ENCODE results near the gene CD109. TPM values are rescaled to one million over a fixed set of nuclear protein-coding genes. Genes with fewer than 3 reads are reported as not detected.

Gene CD109
- total RNA-seq, 2 donors from 2014 or later = 6.0 to 8.1 TPM

DNA sequence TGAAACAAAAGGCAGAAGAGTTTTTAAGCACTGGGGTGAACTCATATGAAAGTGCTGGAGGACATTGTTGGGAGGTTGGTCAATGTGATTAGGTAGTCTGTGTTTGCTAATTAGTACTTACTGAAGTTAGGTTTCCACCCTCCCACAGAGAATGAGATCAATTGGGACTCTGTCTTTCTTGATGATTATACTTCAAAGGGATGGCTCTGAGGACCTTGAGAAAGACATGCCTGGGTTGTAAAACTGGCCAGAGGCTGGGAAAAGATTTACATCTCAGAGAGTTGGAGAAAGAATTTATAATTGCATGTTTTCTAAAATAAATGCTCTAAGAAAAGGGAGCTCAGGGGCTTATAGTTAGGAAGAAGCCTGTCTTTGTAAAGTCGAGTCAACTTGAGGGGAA, 74.0 kb downstream of the CD109 start:
- Histone ChIP-seq H3K27me3 (replicated peaks; ENCODE audit: insufficient read depth) (no peaks in the 10 kb centered on the region), H3K36me3 (no peaks in the 10 kb centered on the region), H3K27ac (no peak overlapping the region), H3K4me1 (replicated peaks) (no peaks in the 10 kb centered on the region), H3K9me3 (no peaks in the 10 kb centered on the region), H3K4me3 (no peak overlapping the region)
- intact Hi-C loops (cut with DNase I) = no loop called here
- WGBS = 44% methylated on average over 1 of the region's 1 CpG
- DNase-seq (ENCODE audit: low spot score) = no peak
- no peak for TF ChIP-seq POLR2AphosphoS5 (IDR thresholded peaks at IDR 0.05)
- TF ChIP-seq, protein P1, sequence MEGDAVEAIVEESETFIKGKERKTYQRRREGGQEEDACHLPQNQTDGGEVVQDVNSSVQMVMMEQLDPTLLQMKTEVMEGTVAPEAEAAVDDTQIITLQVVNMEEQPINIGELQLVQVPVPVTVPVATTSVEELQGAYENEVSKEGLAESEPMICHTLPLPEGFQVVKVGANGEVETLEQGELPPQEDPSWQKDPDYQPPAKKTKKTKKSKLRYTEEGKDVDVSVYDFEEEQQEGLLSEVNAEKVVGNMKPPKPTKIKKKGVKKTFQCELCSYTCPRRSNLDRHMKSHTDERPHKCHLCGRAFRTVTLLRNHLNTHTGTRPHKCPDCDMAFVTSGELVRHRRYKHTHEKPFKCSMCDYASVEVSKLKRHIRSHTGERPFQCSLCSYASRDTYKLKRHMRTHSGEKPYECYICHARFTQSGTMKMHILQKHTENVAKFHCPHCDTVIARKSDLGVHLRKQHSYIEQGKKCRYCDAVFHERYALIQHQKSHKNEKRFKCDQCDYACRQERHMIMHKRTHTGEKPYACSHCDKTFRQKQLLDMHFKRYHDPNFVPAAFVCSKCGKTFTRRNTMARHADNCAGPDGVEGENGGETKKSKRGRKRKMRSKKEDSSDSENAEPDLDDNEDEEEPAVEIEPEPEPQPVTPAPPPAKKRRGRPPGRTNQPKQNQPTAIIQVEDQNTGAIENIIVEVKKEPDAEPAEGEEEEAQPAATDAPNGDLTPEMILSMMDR (IDR thresholded peaks at IDR 0.05) = no peak
- no peak for TF ChIP-seq POLR2A (IDR thresholded peaks at IDR 0.05)

DNA sequence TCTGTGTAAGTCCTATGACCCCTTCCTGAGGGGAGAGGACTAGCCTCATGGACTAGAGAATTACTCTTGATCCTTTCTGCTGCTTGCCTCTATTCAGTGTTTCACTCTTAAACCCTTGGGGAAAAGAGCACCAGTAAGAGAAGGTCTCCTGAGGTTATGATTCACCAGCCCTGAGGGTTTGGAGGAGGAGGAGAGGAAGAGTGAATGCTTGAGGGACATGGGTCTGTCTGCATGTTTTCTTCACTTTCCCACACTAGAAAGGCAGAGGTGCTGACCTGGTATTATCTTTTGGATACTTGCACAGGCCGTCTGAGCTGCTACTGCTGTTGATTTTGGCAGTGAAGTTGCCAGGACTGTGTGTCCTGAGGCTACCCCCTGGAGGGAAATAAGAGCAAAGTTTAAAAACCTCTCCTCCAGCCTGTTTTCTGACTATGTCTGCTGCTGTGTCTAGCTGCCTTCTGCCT, 78.3 kb downstream of the CD109 start:
- 33% methylated on average over 1 of the region's 1 CpG for WGBS
- H3K27ac ChIP-seq = no peak overlapping the region
- intact Hi-C loops (cut with DNase I) = no loop called here
- TF ChIP-seq, protein P1 (IDR thresholded peaks at IDR 0.05) = no peak
- peak; percentile 15 for TF ChIP-seq POLR2AphosphoS5 (IDR thresholded peaks at IDR 0.05)
- no peak overlapping the region for H3K4me3 ChIP-seq
- no peaks in the 10 kb centered on the region for H3K27me3 ChIP-seq (replicated peaks; ENCODE audit: insufficient read depth)
- no peaks in the 10 kb centered on the region for H3K36me3 ChIP-seq
- H3K4me1 ChIP-seq (replicated peaks) = no peaks in the 10 kb centered on the region
- no peaks in the 10 kb centered on the region for H3K9me3 ChIP-seq
- DNase-seq (ENCODE audit: low spot score) = no peak

DNA sequence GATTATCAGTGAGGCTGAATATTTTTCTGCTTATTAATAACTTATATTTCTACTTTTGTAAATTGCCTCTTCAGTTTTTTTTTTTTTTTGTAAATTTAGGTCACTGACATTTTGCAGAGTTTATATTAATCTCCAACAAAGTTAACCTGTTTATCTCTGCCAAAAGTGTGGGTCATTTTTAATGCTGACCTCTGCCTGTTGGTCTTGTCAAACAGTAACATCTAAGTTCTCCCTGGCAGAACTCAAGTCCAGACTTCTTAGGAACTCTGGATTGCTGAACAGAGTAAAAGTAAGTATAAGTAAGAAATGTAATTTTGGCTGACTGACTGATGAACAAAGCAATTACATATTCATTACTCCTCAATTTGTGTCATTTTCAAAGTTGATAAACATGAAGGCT, 83.9 kb downstream of the CD109 start:
- TF ChIP-seq POLR2A (IDR thresholded peaks at IDR 0.05) (no peak), POLR2AphosphoS5 (IDR thresholded peaks at IDR 0.05) (no peak)
- TF ChIP-seq, protein P1 (IDR thresholded peaks at IDR 0.05) = no peak
- no peaks in the 10 kb centered on the region for H3K36me3 ChIP-seq
- H3K27me3 ChIP-seq (replicated peaks; ENCODE audit: insufficient read depth) = no peaks in the 10 kb centered on the region
- DNase-seq (ENCODE audit: low spot score) = no peak
- intact Hi-C loops (cut with DNase I) = no loop called here
- H3K4me1 ChIP-seq (replicated peaks) = no peaks in the 10 kb centered on the region
- no peak overlapping the region for H3K27ac ChIP-seq
- no peaks in the 10 kb centered on the region for H3K9me3 ChIP-seq
- H3K4me3 ChIP-seq = no peak overlapping the region

DNA sequence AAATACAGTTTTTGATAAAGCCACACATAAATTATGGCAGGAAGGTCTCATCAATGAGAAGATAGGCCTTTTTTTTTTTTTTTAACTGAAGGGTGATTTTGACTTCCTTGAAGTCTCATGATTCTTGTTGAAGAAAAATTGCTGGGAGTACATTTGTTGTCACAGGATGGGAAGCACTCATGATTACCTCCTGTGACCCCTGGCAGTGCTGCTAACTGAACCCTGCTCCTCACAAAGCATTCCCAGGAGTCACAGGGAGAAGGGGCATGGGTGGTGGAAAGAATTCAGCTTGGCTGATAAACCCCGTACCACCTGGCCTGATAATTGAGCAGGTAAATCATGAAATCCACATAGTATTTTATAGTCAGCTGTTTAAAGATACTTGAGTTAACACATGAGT, 86.9 kb downstream of the CD109 start:
- WGBS = 73% methylated on average over 1 of the region's 1 CpG
- no peaks in the 10 kb centered on the region for H3K36me3 ChIP-seq
- H3K9me3 ChIP-seq = no peaks in the 10 kb centered on the region
- intact Hi-C loops (cut with DNase I) = no loop called here
- no peak overlapping the region for H3K27ac ChIP-seq
- no peaks in the 10 kb centered on the region for H3K4me1 ChIP-seq (replicated peaks)
- no peaks in the 10 kb centered on the region for H3K27me3 ChIP-seq (replicated peaks; ENCODE audit: insufficient read depth)
- TF ChIP-seq POLR2AphosphoS5 (IDR thresholded peaks at IDR 0.05) = no peak
- TF ChIP-seq, protein P1 (IDR thresholded peaks at IDR 0.05) = no peak
- TF ChIP-seq POLR2A (IDR thresholded peaks at IDR 0.05) = no peak
- DNase-seq (ENCODE audit: low spot score) = no peak
- H3K4me3 ChIP-seq = no peak overlapping the region

DNA sequence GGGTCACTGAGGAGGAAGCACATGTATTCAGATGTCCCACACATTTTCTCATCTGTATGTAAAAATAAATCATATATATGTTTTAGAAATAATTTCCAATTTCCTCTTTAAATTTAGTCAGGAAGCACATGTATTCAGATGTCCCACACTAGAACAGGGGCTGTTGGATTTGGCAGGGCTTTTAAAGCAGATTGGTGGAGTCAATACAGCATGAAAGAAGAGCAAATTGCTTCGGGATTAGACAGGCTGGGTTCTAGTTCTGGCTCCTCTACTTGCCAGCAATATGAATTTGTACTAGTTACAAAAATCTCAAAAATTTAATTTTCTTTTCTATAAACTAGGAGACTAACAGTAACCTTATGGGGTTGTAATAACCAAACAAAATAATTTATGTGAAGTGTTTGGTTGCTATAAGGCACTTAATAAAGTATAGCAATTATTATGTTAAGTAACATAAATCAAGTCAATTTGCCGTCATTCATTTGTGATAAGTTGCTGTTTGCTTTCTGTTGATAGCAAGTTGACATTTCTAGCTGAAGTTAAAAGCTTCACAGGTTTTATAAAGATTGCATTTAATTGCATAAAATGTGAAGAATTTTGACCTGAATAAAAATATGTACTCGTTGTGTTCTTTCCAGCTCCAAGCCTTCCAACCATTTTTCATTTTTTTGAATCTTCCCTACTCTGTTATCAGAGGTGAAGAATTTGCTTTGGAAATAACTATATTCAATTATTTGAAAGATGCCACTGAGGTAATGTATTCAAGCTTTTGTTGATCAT, 88.9 kb downstream of the CD109 start:
- no peaks in the 10 kb centered on the region for H3K4me1 ChIP-seq (replicated peaks)
- no peaks in the 10 kb centered on the region for H3K27me3 ChIP-seq (replicated peaks; ENCODE audit: insufficient read depth)
- intact Hi-C loops (cut with DNase I) = no loop called here
- WGBS = 75% methylated on average over 3 of the region's 3 CpGs
- H3K4me3 ChIP-seq = no peak overlapping the region
- DNase-seq (ENCODE audit: low spot score) = no peak
- H3K27ac ChIP-seq = no peak overlapping the region
- no peaks in the 10 kb centered on the region for H3K36me3 ChIP-seq
- TF ChIP-seq POLR2A (IDR thresholded peaks at IDR 0.05) (no peak), POLR2AphosphoS5 (IDR thresholded peaks at IDR 0.05) (no peak)
- TF ChIP-seq, protein P1 (IDR thresholded peaks at IDR 0.05) = no peak
- H3K9me3 ChIP-seq = no peaks in the 10 kb centered on the region
